Esophagus muscularis mucosa (tissue), 4 donors: ENCODE data around the gene FAM111A.

ENCODE experiments used
- EP300 ChIP-seq: sonication (generic); formaldehyde crosslinking; IDR thresholded peaks from one replicate; pipeline ENCODE4 v1.6.1; 2017; ENCODE audit warnings: antibody characterized with exemption
- POLR2A ChIP-seq: fragments of 450-650 bp; IDR thresholded peaks from one replicate; pipeline ENCODE4 v1.6.1; 2017; ENCODE audit warnings: antibody characterized with exemption, moderate library complexity, mild to moderate bottlenecking, low read depth
- TF ChIP-seq, protein P1 (sequence below), 3 experiments: fragments of 200-600 bp in 2 of 3; fragments of 450-650 bp in 1 of 3; sonication (generic) in 2 of 3; IDR thresholded peaks; one replicate each; pipeline ENCODE4 v1.5.1; 2017 to 2019; ENCODE audit warnings: antibody characterized with exemption in 3 of 3, mild to moderate bottlenecking in 2 of 3, moderate library complexity in 1 of 3

DNA sequence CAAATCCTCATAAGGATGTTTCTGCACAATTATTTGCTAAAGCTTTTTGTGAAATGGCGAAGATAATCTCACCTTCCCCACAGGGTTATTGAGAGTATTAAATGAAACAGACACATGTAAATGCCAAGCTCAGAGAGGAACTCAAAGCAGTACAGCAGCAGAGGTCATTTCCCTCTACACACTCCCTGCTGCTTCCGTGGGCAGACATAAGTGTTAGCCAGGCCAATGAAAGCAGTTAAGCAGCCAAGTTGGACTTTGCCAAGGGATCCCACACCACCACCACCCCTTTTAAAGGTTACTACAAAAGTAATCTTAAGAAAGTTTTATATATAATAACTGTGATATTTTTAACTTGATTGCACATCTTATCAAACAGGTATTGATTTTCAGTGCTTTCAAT is 4.0 kb upstream of the FAM111A start:
- TF ChIP-seq, protein P1, sequence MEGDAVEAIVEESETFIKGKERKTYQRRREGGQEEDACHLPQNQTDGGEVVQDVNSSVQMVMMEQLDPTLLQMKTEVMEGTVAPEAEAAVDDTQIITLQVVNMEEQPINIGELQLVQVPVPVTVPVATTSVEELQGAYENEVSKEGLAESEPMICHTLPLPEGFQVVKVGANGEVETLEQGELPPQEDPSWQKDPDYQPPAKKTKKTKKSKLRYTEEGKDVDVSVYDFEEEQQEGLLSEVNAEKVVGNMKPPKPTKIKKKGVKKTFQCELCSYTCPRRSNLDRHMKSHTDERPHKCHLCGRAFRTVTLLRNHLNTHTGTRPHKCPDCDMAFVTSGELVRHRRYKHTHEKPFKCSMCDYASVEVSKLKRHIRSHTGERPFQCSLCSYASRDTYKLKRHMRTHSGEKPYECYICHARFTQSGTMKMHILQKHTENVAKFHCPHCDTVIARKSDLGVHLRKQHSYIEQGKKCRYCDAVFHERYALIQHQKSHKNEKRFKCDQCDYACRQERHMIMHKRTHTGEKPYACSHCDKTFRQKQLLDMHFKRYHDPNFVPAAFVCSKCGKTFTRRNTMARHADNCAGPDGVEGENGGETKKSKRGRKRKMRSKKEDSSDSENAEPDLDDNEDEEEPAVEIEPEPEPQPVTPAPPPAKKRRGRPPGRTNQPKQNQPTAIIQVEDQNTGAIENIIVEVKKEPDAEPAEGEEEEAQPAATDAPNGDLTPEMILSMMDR (IDR thresholded peaks at IDR 0.05) = no peak
- TF ChIP-seq POLR2A = no peak
- TF ChIP-seq EP300 = no peak
